ENCODE data around the gene NIT2. TPM values are rescaled to one million over a fixed set of nuclear protein-coding genes. Genes with fewer than 3 reads are reported as not detected.
"Not testable (repeated sequence)": the region's sequence is repeated elsewhere in the genome, so short reads cannot be mapped to it uniquely, and the experiment has no call there.

NIT2 gene
- total and polyA plus RNA-seq, 7 experiments from 2014 or later: 25.3 to 51.6 (median 30.6) TPM

GRCh38 chr3:100340527-100340926, 6.0 kb downstream of the NIT2 start:
- peaks cover 0 to 5% (median 0%) of the 10 kb centered on the region in 11 donors for H3K9me3 Mint-ChIP-seq
- no peak overlapping the region for H3K27ac ChIP-seq (ENCODE audit: low read depth, low read length)
- peaks cover 0 to 29% (median 4%) of the 10 kb centered on the region in 3 experiments for H3K36me3 ChIP-seq (ENCODE audit: control insufficient read depth in 2 of 3, insufficient read depth in 3 of 3, low read length in 3 of 3)
- DNase-seq (no peak), ATAC-seq (no peak)
- POLR2A ChIA-PET: no interaction called here
- CTCF ChIA-PET: no interaction called here
- intact Hi-C loops (cut with micrococcal nuclease): no loop called here
- H3K27me3 ChIP-seq (ENCODE audit: control insufficient read depth in 2 of 2, insufficient read depth in 2 of 2, low read length in 2 of 2): no peaks in the 10 kb centered on the region
- H3K27ac Mint-ChIP-seq: peak overlapping the region in 1 of 9 donors; percentile 14
- no peaks in the 10 kb centered on the region for H3K9me3 ChIP-seq (ENCODE audit: control insufficient read depth in 2 of 3, low read length in 3 of 3)
- peaks cover 6 to 41% (median 26%) of the 10 kb centered on the region in 5 donors for H3K36me3 Mint-ChIP-seq
- no peaks in the 10 kb centered on the region for H3K27me3 Mint-ChIP-seq
- no peak overlapping the region for H3K4me3 Mint-ChIP-seq
- peaks cover 11 to 59% (median 31%) of the 10 kb centered on the region in 7 donors for H3K4me1 Mint-ChIP-seq
- H3K4me3 ChIP-seq (ENCODE audit: low read length): no peak overlapping the region
- peaks cover 2 to 19% of the 10 kb centered on the region in 2 donors for H3K4me1 ChIP-seq (ENCODE audit: control insufficient read depth in 2 of 2, insufficient read depth in 2 of 2, low read length in 2 of 2)

DNA sequence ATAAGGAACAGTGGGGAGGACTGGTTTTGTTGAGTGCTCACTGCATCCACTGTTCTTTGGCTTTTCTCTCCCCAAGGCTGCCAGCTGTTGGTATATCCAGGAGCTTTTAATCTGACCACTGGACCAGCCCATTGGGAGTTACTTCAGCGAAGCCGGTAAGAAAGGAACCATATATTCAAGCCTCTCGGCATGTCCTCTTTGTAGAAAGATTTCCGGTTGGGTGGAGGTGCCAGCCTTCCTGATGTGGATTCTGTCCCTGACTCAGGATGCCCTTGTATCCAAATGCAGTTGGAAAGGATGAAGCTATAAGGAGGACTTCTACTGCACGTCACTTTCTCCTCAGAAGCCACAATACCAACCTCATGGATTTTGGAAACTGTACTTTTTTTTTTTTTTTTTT, 14.2 kb downstream of the NIT2 start:
- Histone ChIP-seq H3K9me3 (ENCODE audit: control insufficient read depth in 2 of 3, low read length in 3 of 3) (no peaks in the 10 kb centered on the region), H3K27me3 (ENCODE audit: control insufficient read depth in 2 of 2, insufficient read depth in 2 of 2, low read length in 2 of 2) (no peaks in the 10 kb centered on the region), H3K36me3 (ENCODE audit: control insufficient read depth in 2 of 3, insufficient read depth in 3 of 3, low read length in 3 of 3) (peaks cover 0 to 71% (median 7%) of the 10 kb centered on the region in 3 experiments), H3K4me3 (ENCODE audit: low read length) (no peak overlapping the region), H3K4me1 (ENCODE audit: control insufficient read depth in 2 of 2, insufficient read depth in 2 of 2, low read length in 2 of 2) (peaks cover 0 to 6% of the 10 kb centered on the region in 2 donors), H3K27ac (ENCODE audit: low read depth, low read length) (no peak overlapping the region)
- POLR2A ChIA-PET: interaction anchor here (0.7 kb wide), 1 partner anchor 239 kb away, joined by 4 read pairs; no protein-coding TSS in a partner anchor
- DNase-seq (no peak), ATAC-seq (no peak)
- Mint-ChIP-seq H3K27me3 (no peaks in the 10 kb centered on the region), H3K36me3 (peaks cover 27 to 67% (median 52%) of the 10 kb centered on the region in 5 donors), H3K4me1 (peaks cover 4 to 17% (median 9%) of the 10 kb centered on the region in 7 donors), H3K9me3 (peaks cover 0 to 4% (median 0%) of the 10 kb centered on the region in 11 donors), H3K4me3 (no peak overlapping the region), H3K27ac (no peak overlapping the region)
- intact Hi-C loops (cut with micrococcal nuclease): no loop called here
- CTCF ChIA-PET: no interaction called here

GRCh38 chr3:100351770-100352169, 17.2 kb downstream of the NIT2 start:
- peaks cover 25 to 55% (median 44%) of the 10 kb centered on the region in 5 donors for H3K36me3 Mint-ChIP-seq
- DNase-seq; intact Hi-C loops (cut with micrococcal nuclease); H3K27me3 Mint-ChIP-seq; H3K9me3 ChIP-seq (ENCODE audit: control insufficient read depth in 2 of 3, low read length in 3 of 3); H3K4me1 Mint-ChIP-seq; H3K27ac ChIP-seq (ENCODE audit: low read depth, low read length); H3K9me3 Mint-ChIP-seq; POLR2A ChIA-PET; H3K4me1 ChIP-seq (ENCODE audit: control insufficient read depth in 2 of 2, insufficient read depth in 2 of 2, low read length in 2 of 2); H3K4me3 Mint-ChIP-seq; CTCF ChIA-PET; H3K27ac Mint-ChIP-seq; ATAC-seq; H3K27me3 ChIP-seq (ENCODE audit: control insufficient read depth in 2 of 2, insufficient read depth in 2 of 2, low read length in 2 of 2); H3K4me3 ChIP-seq (ENCODE audit: low read length): not testable (repeated sequence)
- H3K36me3 ChIP-seq (ENCODE audit: control insufficient read depth in 2 of 3, insufficient read depth in 3 of 3, low read length in 3 of 3): peaks cover 0 to 68% (median 7%) of the 10 kb centered on the region in 3 experiments

- no peaks in the 10 kb centered on the region for H3K27me3 ChIP-seq (ENCODE audit: control insufficient read depth in 2 of 2, insufficient read depth in 2 of 2, low read length in 2 of 2)
- H3K36me3 ChIP-seq (ENCODE audit: control insufficient read depth in 2 of 3, insufficient read depth in 3 of 3, low read length in 3 of 3): peaks cover 0 to 64% (median 7%) of the 10 kb centered on the region in 3 experiments
- Mint-ChIP-seq H3K9me3 (peaks cover 0 to 4% (median 0%) of the 10 kb centered on the region in 11 donors), H3K4me1 (no peaks in the 10 kb centered on the region), H3K36me3 (peaks cover 25 to 52% (median 43%) of the 10 kb centered on the region in 5 donors), H3K27me3 (no peaks in the 10 kb centered on the region), H3K27ac (no peak overlapping the region), H3K4me3 (no peak overlapping the region)
- no peak overlapping the region for H3K4me3 ChIP-seq (ENCODE audit: low read length)
- no peak overlapping the region for H3K27ac ChIP-seq (ENCODE audit: low read depth, low read length)
- ATAC-seq (no peak), DNase-seq (no peak)
- H3K9me3 ChIP-seq (ENCODE audit: control insufficient read depth in 2 of 3, low read length in 3 of 3): no peaks in the 10 kb centered on the region
- POLR2A ChIA-PET: no interaction called here
- CTCF ChIA-PET: no interaction called here
- no peaks in the 10 kb centered on the region for H3K4me1 ChIP-seq (ENCODE audit: control insufficient read depth in 2 of 2, insufficient read depth in 2 of 2, low read length in 2 of 2)
- intact Hi-C loops (cut with micrococcal nuclease): no loop called here
Measured at GRCh38 chr3:100352296-100353231, 18.0 kb downstream of the NIT2 start.

DNA sequence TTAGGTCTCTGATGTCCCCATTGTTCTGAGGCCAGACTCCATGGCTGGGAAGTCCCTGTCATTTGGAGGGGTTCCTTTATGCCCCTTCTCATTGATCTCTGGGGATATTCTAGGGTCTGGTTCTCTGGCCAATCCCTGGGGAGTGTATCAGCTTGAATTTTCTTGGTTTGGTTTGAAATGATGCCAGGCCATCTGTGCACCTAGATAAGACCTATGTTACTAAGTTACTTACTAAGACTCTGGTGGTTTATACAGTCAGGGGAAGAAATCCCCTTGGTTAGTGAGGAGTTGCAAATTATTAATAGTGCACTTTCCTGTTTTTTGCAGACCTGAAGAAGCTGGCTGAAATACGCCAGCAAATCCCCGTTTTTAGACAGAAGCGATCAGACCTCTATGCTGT, 20.3 kb downstream of the NIT2 start:
- Histone ChIP-seq H3K27ac (ENCODE audit: low read depth, low read length) (no peak overlapping the region), H3K36me3 (ENCODE audit: control insufficient read depth in 2 of 3, insufficient read depth in 3 of 3, low read length in 3 of 3) (peaks cover 0 to 41% (median 0%) of the 10 kb centered on the region in 3 experiments), H3K4me1 (ENCODE audit: control insufficient read depth in 2 of 2, insufficient read depth in 2 of 2, low read length in 2 of 2) (no peaks in the 10 kb centered on the region), H3K4me3 (ENCODE audit: low read length) (no peak overlapping the region), H3K9me3 (ENCODE audit: control insufficient read depth in 2 of 3, low read length in 3 of 3) (no peaks in the 10 kb centered on the region), H3K27me3 (ENCODE audit: control insufficient read depth in 2 of 2, insufficient read depth in 2 of 2, low read length in 2 of 2) (no peaks in the 10 kb centered on the region)
- POLR2A ChIA-PET: no interaction called here
- Mint-ChIP-seq H3K4me3 (no peak overlapping the region), H3K36me3 (peaks cover 17 to 48% (median 30%) of the 10 kb centered on the region in 5 donors), H3K27me3 (no peaks in the 10 kb centered on the region), H3K4me1 (peaks cover 0 to 6% (median 0%) of the 10 kb centered on the region in 7 donors), H3K27ac (peak overlapping the region in 1 of 9 donors; percentile 4), H3K9me3 (peaks cover 0 to 4% (median 0%) of the 10 kb centered on the region in 11 donors)
- DNase-seq (no peak), ATAC-seq (no peak)
- CTCF ChIA-PET: interaction anchor here (1.6 kb wide), 1 partner anchor 10 kb away, joined by 3 read pairs; no protein-coding TSS in a partner anchor
- intact Hi-C loops (cut with micrococcal nuclease): no loop called here

GRCh38 chr3:100358413-100358812, 23.9 kb downstream of the NIT2 start:
- Histone ChIP-seq H3K27ac (ENCODE audit: low read depth, low read length) (no peak overlapping the region), H3K4me1 (ENCODE audit: control insufficient read depth in 2 of 2, insufficient read depth in 2 of 2, low read length in 2 of 2) (no peaks in the 10 kb centered on the region), H3K9me3 (ENCODE audit: control insufficient read depth in 2 of 3, low read length in 3 of 3) (no peaks in the 10 kb centered on the region), H3K36me3 (ENCODE audit: control insufficient read depth in 2 of 3, insufficient read depth in 3 of 3, low read length in 3 of 3) (peaks cover 0 to 33% (median 0%) of the 10 kb centered on the region in 3 experiments), H3K27me3 (ENCODE audit: control insufficient read depth in 2 of 2, insufficient read depth in 2 of 2, low read length in 2 of 2) (no peaks in the 10 kb centered on the region), H3K4me3 (ENCODE audit: low read length) (no peak overlapping the region)
- ATAC-seq: no peak
- POLR2A ChIA-PET: no interaction called here
- H3K27me3 Mint-ChIP-seq: no peaks in the 10 kb centered on the region
- intact Hi-C loops (cut with micrococcal nuclease): no loop called here
- peak overlapping the region in 4 of 9 donors; percentile 14 to 78 (median 20) for H3K27ac Mint-ChIP-seq
- no peak for DNase-seq
- CTCF ChIA-PET: no interaction called here
- H3K9me3 Mint-ChIP-seq: peaks cover 0 to 6% (median 3%) of the 10 kb centered on the region in 11 donors
- peaks cover 19 to 48% (median 26%) of the 10 kb centered on the region in 5 donors for H3K36me3 Mint-ChIP-seq
- H3K4me1 Mint-ChIP-seq: peaks cover 0 to 7% (median 0%) of the 10 kb centered on the region in 7 donors
- H3K4me3 Mint-ChIP-seq: no peak overlapping the region
